Measurements from ENCODE around the gene PDE4B.

The PDE4B gene

GRCh38 chr1:66372522-66373101 lies 579.9 kb downstream of the PDE4B start:
- in situ Hi-C loops (cut with HindIII; ENCODE audit: low pct_ligation_motif_present, low sequenced_read_pairs), result no loop called here
- DNase-seq, result no peak
- H3K27ac ChIP-seq, result peak overlapping the region; percentile 91
- no peaks in the 10 kb centered on the region for H3K27me3 ChIP-seq (replicated peaks)
- no peak for TF ChIP-seq CTCF (IDR thresholded peaks at IDR 0.05; ENCODE audit: low read depth, low read length, missing control alignments)
- H3K4me3 ChIP-seq (ENCODE audit: low read depth, low read length), result no peak overlapping the region
- H3K36me3 ChIP-seq (replicated peaks), result no peaks in the 10 kb centered on the region

DNA sequence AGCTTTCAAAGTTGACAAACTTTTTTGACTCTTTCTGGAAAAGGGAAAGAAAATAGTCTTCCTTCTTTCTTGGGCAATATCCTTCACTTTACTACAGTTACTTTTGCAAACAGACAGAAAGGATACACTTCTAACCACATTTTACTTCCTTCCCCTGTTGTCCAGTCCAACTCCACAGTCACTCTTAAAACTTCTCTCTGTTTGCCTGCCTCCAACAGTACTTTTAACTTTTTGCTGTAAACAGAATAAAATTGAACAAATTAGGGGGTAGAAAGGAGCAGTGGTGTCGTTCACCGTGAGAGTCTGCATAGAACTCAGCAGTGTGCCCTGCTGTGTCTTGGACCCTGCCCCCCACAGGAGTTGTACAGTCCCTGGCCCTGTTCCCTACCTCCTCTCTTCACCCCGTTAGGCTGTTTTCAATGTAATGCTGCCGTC lies 580.5 kb downstream of the PDE4B start:
- Histone ChIP-seq H3K27ac (no peak overlapping the region), H3K36me3 (replicated peaks) (no peaks in the 10 kb centered on the region), H3K27me3 (replicated peaks) (no peaks in the 10 kb centered on the region), H3K4me3 (ENCODE audit: low read depth, low read length) (no peak overlapping the region)
- TF ChIP-seq CTCF (IDR thresholded peaks at IDR 0.05; ENCODE audit: low read depth, low read length, missing control alignments), result no peak
- in situ Hi-C loops (cut with HindIII; ENCODE audit: low pct_ligation_motif_present, low sequenced_read_pairs), result no loop called here
- DNase-seq, result no peak

DNA sequence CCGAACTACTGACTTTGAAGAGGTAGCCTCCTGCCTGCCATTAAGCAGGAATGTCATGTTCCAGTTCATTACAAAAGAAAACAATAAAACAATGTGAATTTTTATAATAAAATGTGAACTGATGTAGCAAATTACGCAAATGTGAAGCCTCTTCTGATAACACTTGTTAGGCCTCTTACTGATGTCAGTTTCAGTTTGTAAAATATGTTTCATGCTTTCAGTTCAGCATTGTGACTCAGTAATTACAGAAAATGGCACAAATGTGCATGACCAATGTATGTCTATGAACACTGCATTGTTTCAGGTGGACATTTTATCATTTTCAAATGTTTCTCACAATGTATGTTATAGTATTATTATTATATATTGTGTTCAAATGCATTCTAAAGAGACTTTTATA lies 581.5 kb downstream of the PDE4B start:
- in situ Hi-C loops (cut with HindIII; ENCODE audit: low pct_ligation_motif_present, low sequenced_read_pairs), result no loop called here
- Histone ChIP-seq H3K36me3 (replicated peaks) (no peaks in the 10 kb centered on the region), H3K27me3 (replicated peaks) (no peaks in the 10 kb centered on the region), H3K4me3 (ENCODE audit: low read depth, low read length) (no peak overlapping the region), H3K27ac (peak overlapping the region; percentile 45)
- no peak for DNase-seq
- TF ChIP-seq CTCF (IDR thresholded peaks at IDR 0.05; ENCODE audit: low read depth, low read length, missing control alignments), result no peak

DNA sequence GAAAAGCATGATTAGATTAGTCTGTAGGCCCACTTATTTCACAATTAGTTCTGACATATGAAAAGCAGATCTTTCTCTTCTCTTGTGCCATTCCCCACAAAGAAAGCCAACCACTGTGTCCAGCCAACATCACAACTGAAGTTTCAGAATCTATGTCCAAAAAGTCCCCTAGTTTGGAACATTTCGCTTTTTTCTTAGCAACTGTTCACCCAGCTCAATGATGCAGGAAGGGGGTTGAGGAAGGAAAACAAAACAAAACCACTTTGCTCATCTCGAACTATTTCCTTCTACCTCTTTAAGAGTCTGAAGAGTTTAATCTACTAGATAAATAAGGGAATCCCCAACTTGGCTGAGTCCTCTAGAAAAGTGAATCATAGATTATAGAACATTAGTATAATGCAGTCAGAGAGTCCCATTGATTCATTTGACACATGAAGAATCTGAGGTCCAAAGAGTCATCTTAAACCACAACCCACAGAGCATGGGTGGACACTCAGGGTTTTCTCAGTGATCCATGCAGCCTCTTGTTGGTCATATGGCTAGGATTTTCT lies 581.9 kb downstream of the PDE4B start:
- Histone ChIP-seq H3K27me3 (replicated peaks) (no peaks in the 10 kb centered on the region), H3K36me3 (replicated peaks) (no peaks in the 10 kb centered on the region), H3K27ac (peak overlapping the region; percentile 45), H3K4me3 (ENCODE audit: low read depth, low read length) (no peak overlapping the region)
- in situ Hi-C loops (cut with HindIII; ENCODE audit: low pct_ligation_motif_present, low sequenced_read_pairs), result no loop called here
- peak; percentile 88 for DNase-seq
- no peak for TF ChIP-seq CTCF (IDR thresholded peaks at IDR 0.05; ENCODE audit: low read depth, low read length, missing control alignments)

DNA sequence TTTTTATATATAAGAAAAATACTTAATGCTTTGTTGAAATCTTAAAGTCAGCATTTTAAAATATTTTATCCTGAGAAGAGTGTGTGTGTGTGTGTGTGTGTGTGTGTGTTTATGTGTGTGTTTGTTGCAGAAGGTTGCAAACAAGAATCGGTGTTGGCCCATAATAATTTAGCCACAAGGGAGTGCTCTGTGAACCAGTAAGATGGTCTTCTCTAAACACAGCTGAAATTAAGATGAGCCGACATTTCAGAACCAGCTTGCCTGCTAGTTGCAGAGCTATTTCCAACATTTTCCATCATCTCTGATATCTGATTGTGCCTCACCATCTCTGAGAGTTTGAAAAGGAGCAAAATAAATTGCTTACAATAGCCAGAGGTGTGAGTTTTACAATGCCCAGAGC lies 582.4 kb downstream of the PDE4B start:
- peak; percentile 5 for TF ChIP-seq CTCF (IDR thresholded peaks at IDR 0.05; ENCODE audit: low read depth, low read length, missing control alignments)
- H3K27ac ChIP-seq, result peak overlapping the region; percentile 31
- DNase-seq, result no peak
- H3K27me3 ChIP-seq (replicated peaks), result no peaks in the 10 kb centered on the region
- H3K4me3 ChIP-seq (ENCODE audit: low read depth, low read length), result no peak overlapping the region
- H3K36me3 ChIP-seq (replicated peaks), result no peaks in the 10 kb centered on the region
- in situ Hi-C loops (cut with HindIII; ENCODE audit: low pct_ligation_motif_present, low sequenced_read_pairs), result no loop called here
